Pons (tissue), 1 donor: ENCODE data around the gene YPEL3.

Experiments used
- DNase-seq: peaks from one replicate; pipeline ENCODE4 v3.0.0-alpha.2; 2016; ENCODE audit warnings: low spot score

The YPEL3 gene

GRCh38 chr16:30046178-30046577 is 49.8 kb downstream of the YPEL3 start:
- no peak for DNase-seq
